ENCODE data around the gene LSP1. TPM values are rescaled to one million over a fixed set of nuclear protein-coding genes. Genes with fewer than 3 reads are reported as not detected.

Gene LSP1
- total RNA-seq, 1 donor from 2014 or later, result 78.2 TPM

DNA sequence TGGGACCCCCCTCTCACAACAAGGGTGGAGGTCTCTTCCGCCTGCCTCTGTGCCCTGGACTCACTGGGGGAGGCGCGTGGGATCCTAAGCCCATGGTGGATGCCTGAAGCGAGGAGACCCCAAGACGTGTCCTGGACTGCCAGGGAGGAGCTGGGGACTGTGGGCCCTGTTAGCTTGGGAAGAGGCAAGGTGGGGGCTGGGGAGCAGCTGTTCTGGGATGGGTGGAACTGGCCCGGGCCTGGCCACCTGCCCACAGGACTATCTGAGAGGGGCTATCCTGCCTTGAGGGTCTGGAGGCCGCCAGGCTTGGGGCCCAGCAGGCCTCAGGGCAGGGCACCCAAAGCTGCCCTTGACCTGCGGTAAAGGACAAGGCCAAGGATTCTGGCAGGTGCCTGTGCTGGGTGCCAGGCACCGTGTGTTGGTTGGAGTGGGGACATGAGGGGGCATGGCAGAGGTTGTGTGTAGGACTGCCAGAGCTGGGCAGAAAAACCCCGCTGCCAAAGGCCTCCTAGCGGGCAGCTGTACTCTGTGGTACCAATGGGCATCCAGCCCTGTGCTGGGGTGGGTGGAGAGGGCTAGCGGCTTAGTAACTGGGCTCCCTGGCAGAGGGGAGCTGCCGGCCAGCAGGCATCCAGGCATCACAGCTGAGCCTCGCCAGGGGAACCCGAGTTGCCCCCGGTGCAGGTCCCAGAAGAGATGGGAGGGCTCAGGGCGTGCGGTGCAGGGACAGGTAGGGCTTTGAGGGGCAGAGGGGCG is 670 bp downstream of the LSP1 start:
- peak overlapping the region; percentile 77 for H3K27ac ChIP-seq
- peak overlapping the region; percentile 51 for H3K4me3 ChIP-seq
- ATAC-seq, result peak; percentile 5

GRCh38 chr11:1854132-1854948 is 1.5 kb downstream of the LSP1 start:
- ATAC-seq, result no peak
- no peak for DNase-seq
- Histone ChIP-seq H3K27me3 (no peaks in the 10 kb centered on the region), H3K27ac (peak overlapping the region; percentile 77), H3K9me3 (no peaks in the 10 kb centered on the region), H3K4me3 (peak overlapping the region; percentile 51), H3K36me3 (no peaks in the 10 kb centered on the region), H3K4me1 (peaks cover 18% of the 10 kb centered on the region)
- intact Hi-C loops (cut with DNase I), result no loop called here
- no peak for TF ChIP-seq CTCF (IDR thresholded peaks at IDR 0.05)

More for the DNA sequence above, 670 bp downstream of the LSP1 start:
- H3K9me3 ChIP-seq, result no peaks in the 10 kb centered on the region
- no peaks in the 10 kb centered on the region for H3K27me3 ChIP-seq
- TF ChIP-seq CTCF (IDR thresholded peaks at IDR 0.05), result no peak
- no peak for DNase-seq
- no peaks in the 10 kb centered on the region for H3K36me3 ChIP-seq
- intact Hi-C loops (cut with DNase I), result no loop called here
- peaks cover 18% of the 10 kb centered on the region for H3K4me1 ChIP-seq

GRCh38 chr11:1854949-1855885 is 2.3 kb downstream of the LSP1 start:
- no peak for TF ChIP-seq CTCF (IDR thresholded peaks at IDR 0.05)
- DNase-seq, result no peak
- H3K4me1 ChIP-seq, result peaks cover 13% of the 10 kb centered on the region
- H3K27ac ChIP-seq, result peak overlapping the region; percentile 77
- H3K27me3 ChIP-seq, result no peaks in the 10 kb centered on the region
- H3K36me3 ChIP-seq, result no peaks in the 10 kb centered on the region
- ATAC-seq, result no peak
- intact Hi-C loops (cut with DNase I), result no loop called here
- H3K4me3 ChIP-seq, result peak overlapping the region; percentile 51
- H3K9me3 ChIP-seq, result no peaks in the 10 kb centered on the region

- no peak for ATAC-seq
- H3K4me1 ChIP-seq, result peaks cover 13% of the 10 kb centered on the region
- no peak overlapping the region for H3K27ac ChIP-seq
- no peak overlapping the region for H3K4me3 ChIP-seq
- no peak for DNase-seq
- H3K27me3 ChIP-seq, result no peaks in the 10 kb centered on the region
- intact Hi-C loops (cut with DNase I), result no loop called here
- no peak for TF ChIP-seq CTCF (IDR thresholded peaks at IDR 0.05)
- no peaks in the 10 kb centered on the region for H3K9me3 ChIP-seq
- no peaks in the 10 kb centered on the region for H3K36me3 ChIP-seq
These were observed 3.0 kb downstream of the LSP1 start for GRCh38 chr11:1855886-1856265.

GRCh38 chr11:1856306-1857005 is 3.6 kb downstream of the LSP1 start:
- TF ChIP-seq CTCF (IDR thresholded peaks at IDR 0.05), result no peak
- DNase-seq, result no peak
- ATAC-seq, result no peak
- H3K4me3 ChIP-seq, result no peak overlapping the region
- H3K36me3 ChIP-seq, result no peaks in the 10 kb centered on the region
- intact Hi-C loops (cut with DNase I), result no loop called here
- H3K4me1 ChIP-seq, result peaks cover 9% of the 10 kb centered on the region
- no peaks in the 10 kb centered on the region for H3K9me3 ChIP-seq
- H3K27me3 ChIP-seq, result no peaks in the 10 kb centered on the region
- no peak overlapping the region for H3K27ac ChIP-seq
